H1 (cell line): ENCODE measurements around the gene EYA4. TPM values are rescaled to one million over a fixed set of nuclear protein-coding genes. Genes with fewer than 3 reads are reported as not detected.

Experiments
- CTCF ChIA-PET: fragments of 300-600 bp; sonication (Branson Sonifier 250); formaldehyde crosslinking; loops from one replicate; lab custom pipeline; 2021; ENCODE audit not compliant: partially characterized antibody; lab: Charles Lee
- POLR2A ChIA-PET: fragments of 300-600 bp; sonication (Branson Sonifier 250); formaldehyde crosslinking; loops from one replicate; lab custom pipeline; 2021; ENCODE audit warnings: inconsistent platforms; ENCODE audit not compliant: partially characterized antibody; lab: Charles Lee
- DNase-seq, 2 experiments: peaks; one replicate each; pipeline versions ENCODE4 v3.0.0 to v3.0.0-alpha.2; 2010 to 2022; ENCODE audit warnings: low spot score in 2 of 2, low read depth in 1 of 2, mixed read lengths in 1 of 2
- FAIRE-seq: peaks from 2 replicates; lab custom pipeline; 2011; peaks lifted over from hg19 to GRCh38; lab: Jason Lieb, UNC
- H2AFZ ChIP-seq: 2 replicates; pipeline ENCODE4 v1.8.1; 2012; ENCODE audit warnings: low read length, inconsistent platforms
- H2AK5ac ChIP-seq: 2 replicates; pipeline ENCODE4 v1.6.1; 2013; ENCODE audit warnings: low read depth, low read length
- H2BK120ac ChIP-seq: replicated peaks from 2 replicates; pipeline ENCODE3; 2013; ENCODE audit warnings: low read depth, low read length, inconsistent platforms
- H2BK12ac ChIP-seq: 2 replicates; pipeline ENCODE4 v1.6.1; 2013; ENCODE audit warnings: low read depth, low read length
- H2BK15ac ChIP-seq: 2 replicates; pipeline ENCODE4 v1.6.1; 2013; ENCODE audit warnings: low read length
- H2BK20ac ChIP-seq: 2 replicates; pipeline ENCODE4 v1.6.1; 2013; ENCODE audit warnings: low read length
- H2BK5ac ChIP-seq: 2 replicates; pipeline ENCODE4 v1.6.1; 2013; ENCODE audit warnings: low read depth, low read length
- H3K14ac ChIP-seq: 2 replicates; pipeline ENCODE4 v1.6.1; 2013; ENCODE audit warnings: inconsistent platforms; ENCODE audit not compliant: insufficient read length
- H3K18ac ChIP-seq: 2 replicates; pipeline ENCODE4 v1.6.1; 2013; ENCODE audit warnings: low read length; ENCODE audit errors: extremely low read depth
- H3K23ac ChIP-seq: 2 replicates; pipeline ENCODE4 v1.6.1; 2013; ENCODE audit warnings: inconsistent platforms; ENCODE audit not compliant: insufficient read length
- H3K23me2 ChIP-seq: 2 replicates; pipeline ENCODE4 v1.6.1; 2013; ENCODE audit warnings: low read depth, low read length
- H3K27ac ChIP-seq: 2 replicates; pipeline ENCODE4 v1.6.1; 2011; ENCODE audit warnings: low read depth, low read length, inconsistent platforms
- H3K27me3 ChIP-seq, 4 experiments: replicated peaks in 1 of 4; 1 replicate in 1 of 4; 2 replicates in 3 of 4; pipeline versions ENCODE4 v1.6.1 to v1.8.1; 2011 to 2013; ENCODE audit warnings: low read length in 3 of 4, mild to moderate bottlenecking in 3 of 4, inconsistent platforms in 2 of 4, mixed read lengths in 2 of 4, moderate library complexity in 1 of 4; ENCODE audit not compliant: control insufficient read depth in 3 of 4, insufficient read depth in 3 of 4; ENCODE audit errors: extremely low read depth in 1 of 4
- H3K36me3 ChIP-seq, 4 experiments: 2 replicates each; pipeline versions ENCODE4 v1.6.1 to v1.8.1; 2011 to 2013; ENCODE audit warnings: mild to moderate bottlenecking in 4 of 4, low read length in 3 of 4, moderate library complexity in 2 of 4, control low read depth in 1 of 4, inconsistent platforms in 1 of 4; ENCODE audit not compliant: insufficient read depth in 4 of 4, control insufficient read depth in 2 of 4
- H3K4ac ChIP-seq: replicated peaks from 2 replicates; pipeline ENCODE3; 2013; ENCODE audit warnings: low read length, low read depth, mixed read lengths, inconsistent platforms; ENCODE audit not compliant: insufficient read length
- H3K4me1 ChIP-seq, 4 experiments: replicated peaks in 1 of 4; 1 replicate in 1 of 4; 2 replicates in 3 of 4; pipeline versions ENCODE4 v1.6.1 to v1.8.1; 2011 to 2013; ENCODE audit warnings: low read length in 3 of 4, inconsistent platforms in 2 of 4, mixed read lengths in 1 of 4; ENCODE audit not compliant: insufficient read depth in 4 of 4, control insufficient read depth in 3 of 4
- H3K4me2 ChIP-seq, 2 experiments: 2 replicates each; pipeline versions ENCODE4 v1.6.1 to v1.8.1; 2011 to 2013; ENCODE audit warnings: low read depth in 2 of 2, low read length in 2 of 2, control low read depth in 1 of 2, inconsistent platforms in 1 of 2, mild to moderate bottlenecking in 1 of 2; ENCODE audit not compliant: insufficient read depth in 1 of 2
- H3K4me3 ChIP-seq, 4 experiments: fragments of 200-600, 300-600 bp in 1 of 4; sonication (generic), shearing (Covaris generic), sonication (Bioruptor Twin) in 1 of 4; 2 replicates each; pipeline versions ENCODE4 v1.5.1 to v1.8.1; 2011 to 2016; ENCODE audit warnings: low read length in 4 of 4, low read depth in 3 of 4, control low read depth in 2 of 4, inconsistent platforms in 2 of 4, mild to moderate bottlenecking in 2 of 4, mixed read lengths in 1 of 4, moderate library complexity in 1 of 4; ENCODE audit not compliant: insufficient read depth in 2 of 4; ENCODE audit errors: extremely low read depth in 1 of 4
- H3K56ac ChIP-seq: replicated peaks from 2 replicates; pipeline ENCODE3; 2013; ENCODE audit warnings: low read depth, mild to moderate bottlenecking, mixed read lengths, low read length, inconsistent platforms; ENCODE audit not compliant: insufficient read length
- H3K79me1 ChIP-seq: 2 replicates; pipeline ENCODE4 v1.6.1; 2013; ENCODE audit warnings: low read depth, low read length, control low read depth
- H3K79me2 ChIP-seq, 2 experiments: 2 replicates each; pipeline versions ENCODE4 v1.6.1 to v1.8.1; 2012 to 2013; ENCODE audit warnings: low read length in 2 of 2, mild to moderate bottlenecking in 2 of 2, inconsistent platforms in 1 of 2; ENCODE audit not compliant: insufficient read depth in 2 of 2, control insufficient read depth in 1 of 2
- H3K9ac ChIP-seq, 4 experiments: replicated peaks in 1 of 4; 1 replicate in 1 of 4; 2 replicates in 3 of 4; pipeline versions ENCODE4 v1.6.1 to v1.8.1; 2011 to 2013; ENCODE audit warnings: low read depth in 3 of 4, low read length in 3 of 4, control low read depth in 2 of 4, mild to moderate bottlenecking in 2 of 4, moderate library complexity in 2 of 4, inconsistent platforms in 1 of 4; ENCODE audit errors: extremely low read depth in 1 of 4
- H3K9me3 ChIP-seq, 2 experiments: 2 replicates each; pipeline versions ENCODE4 v1.6.1 to v1.8.1; 2012 to 2013; ENCODE audit warnings: mild to moderate bottlenecking in 2 of 2, moderate library complexity in 2 of 2, control low read depth in 1 of 2, inconsistent platforms in 1 of 2, low read depth in 1 of 2, low read length in 1 of 2, mixed read lengths in 1 of 2; ENCODE audit not compliant: insufficient read depth in 2 of 2
- H4K20me1 ChIP-seq, 2 experiments: replicated peaks in 1 of 2; 2 replicates each; pipeline versions ENCODE3 to v1.8.1; 2011 to 2013; ENCODE audit warnings: inconsistent platforms in 2 of 2, low read length in 2 of 2, mild to moderate bottlenecking in 1 of 2; ENCODE audit not compliant: insufficient read depth in 2 of 2, control insufficient read depth in 1 of 2
- H4K5ac ChIP-seq: 2 replicates; pipeline ENCODE4 v1.6.1; 2013; ENCODE audit warnings: low read length, low read depth, mixed read lengths, inconsistent platforms; ENCODE audit not compliant: insufficient read length
- H4K8ac ChIP-seq: 2 replicates; pipeline ENCODE4 v1.8.0; 2013; ENCODE audit warnings: mild to moderate bottlenecking, moderate library complexity, low read length, inconsistent platforms; ENCODE audit not compliant: insufficient read depth; ENCODE audit errors: extremely low read depth
- H4K91ac ChIP-seq: replicated peaks from 2 replicates; pipeline ENCODE3; 2013; ENCODE audit warnings: low read length, mixed read lengths, inconsistent platforms; ENCODE audit not compliant: insufficient read length
- CHD1 ChIP-seq: IDR thresholded peaks from 2 replicates; pipeline ENCODE4 v1.6.1; 2012; ENCODE audit warnings: low read depth, low read length, improper control_type of control experiment
- CREB1 ChIP-seq: IDR thresholded peaks from 2 replicates; pipeline ENCODE4 v1.6.1; 2012; ENCODE audit warnings: inconsistent platforms
- GABPA ChIP-seq: IDR thresholded peaks from 2 replicates; pipeline ENCODE4 v1.6.1; 2011; ENCODE audit warnings: mild to moderate bottlenecking, low read length, moderate library complexity, borderline replicate concordance; ENCODE audit not compliant: insufficient read depth
- JUN ChIP-seq: IDR thresholded peaks from 2 replicates; pipeline ENCODE4 v1.6.1; 2011; ENCODE audit warnings: low read depth, mild to moderate bottlenecking, improper control_type of control experiment, low read length
- KDM5A ChIP-seq: fragments of 200-600 bp; IDR thresholded peaks from 2 replicates; pipeline ENCODE4 v1.7.1; 2012; ENCODE audit warnings: mild to moderate bottlenecking, low read length, inconsistent platforms, mixed read lengths
- MAFK ChIP-seq: IDR thresholded peaks from 2 replicates; pipeline ENCODE4 v1.6.1; 2012; ENCODE audit warnings: low read depth, mild to moderate bottlenecking, improper control_type of control experiment, low read length
- NANOG ChIP-seq: IDR thresholded peaks from 2 replicates; pipeline ENCODE4 v1.6.1; 2011; ENCODE audit warnings: low read length, low read depth, mild to moderate bottlenecking, inconsistent platforms; ENCODE audit not compliant: insufficient read depth, poor library complexity, severe bottlenecking
- RAD21 ChIP-seq, 2 experiments: IDR thresholded peaks in 1 of 2; conservative IDR thresholded peaks in 1 of 2; 2 replicates each; pipeline ENCODE4 v1.6.1; 2011; ENCODE audit warnings: low read depth in 2 of 2, low read length in 2 of 2, improper control_type of control experiment in 1 of 2, inconsistent platforms in 1 of 2, mild to moderate bottlenecking in 1 of 2, moderate library complexity in 1 of 2
- SIRT6 ChIP-seq: IDR thresholded peaks from one replicate; pipeline ENCODE4 v1.7.1; 2012; ENCODE audit warnings: low read length, inconsistent platforms
- SP1 ChIP-seq: IDR thresholded peaks from 2 replicates; pipeline ENCODE4 v1.6.1; 2011; ENCODE audit warnings: low read depth, low read length
- TAF7 ChIP-seq: optimal IDR thresholded peaks from 2 replicates; pipeline ENCODE3; 2011; ENCODE audit warnings: low read depth, mild to moderate bottlenecking, inconsistent platforms, low read length, moderate library complexity, borderline replicate concordance
- TCF12 ChIP-seq: IDR thresholded peaks from 2 replicates; pipeline ENCODE4 v1.6.1; 2011; ENCODE audit warnings: low read depth, mild to moderate bottlenecking, low read length
- USF2 ChIP-seq: IDR thresholded peaks from 2 replicates; pipeline ENCODE4 v1.6.1; 2011; ENCODE audit warnings: low read length, improper control_type of control experiment
- WGBS, 2 experiments: shearing (Covaris generic) in 1 of 2; methylation state at CpG; one replicate each; pipeline versions ENCODE4 v1.1.6 to v1.1.7; 2013 to 2015; ENCODE audit warnings: low lambda C conversion rate in 2 of 2, mixed read lengths in 2 of 2, inconsistent platforms in 1 of 2, low coverage in 1 of 2, missing lambda C conversion rate in 1 of 2; ENCODE audit not compliant: insufficient replicate concordance in 2 of 2, insufficient coverage in 1 of 2, insufficient read length in 1 of 2; ENCODE audit errors: extremely low coverage in 1 of 2, missing lambda C conversion rate in 1 of 2; 5-methylcytosine and 5-hydroxymethylcytosine counted together
- polyA plus RNA-seq, 7 experiments: library from polyadenylated mRNA; depleted of rRNA in 3 of 7; stranded (reverse) in 5 of 7; unstranded in 2 of 7; fragments of >200 nt in 5 of 7; fragments of 200-250 nt in 2 of 7; gene quantifications; 1 replicate in 5 of 7; 2 replicates in 1 of 7; 4 replicates in 1 of 7; pipeline versions ENCODE4 v1.2.1 to v1.2.3, GENCODE V29; 2011 to 2013; ENCODE audit warnings: missing spikeins in 2 of 7, mixed read lengths in 2 of 7
- total RNA-seq: library from RNA; stranded (reverse); fragmentation: NEBNext Ultra II Directional; extraction: Animal tissue kit (Norgen Biotek cat#: 25700); gene quantifications from 2 replicates; pipeline ENCODE4 v1.2.1, GENCODE V29; 2021

EYA4 gene
- total and polyA plus RNA-seq, 2 of the 8 experiments (the other 6 are each of a cell fraction or from before 2014, with no cell fraction given) = 0.06 to 0.17 TPM

- Histone ChIP-seq H3K9me3 (no peaks in the 10 kb centered on the region), H3K4ac (no peak overlapping the region), H4K5ac (no peak overlapping the region), H3K9ac (no peak overlapping the region), H2BK120ac (no peak overlapping the region), H3K27ac (no peak overlapping the region), H2AFZ (no peak overlapping the region), H3K36me3 (no peaks in the 10 kb centered on the region), H2AK5ac (no peak overlapping the region), H2BK12ac (no peak overlapping the region), H3K23me2 (no peaks in the 10 kb centered on the region), H2BK15ac (no peak overlapping the region), H3K18ac (no peak overlapping the region), H4K91ac (no peak overlapping the region), H3K56ac (no peak overlapping the region), H3K4me3 (no peak overlapping the region), H3K4me2 (no peak overlapping the region), H3K79me2 (no peaks in the 10 kb centered on the region), H4K20me1 (no peaks in the 10 kb centered on the region), H2BK20ac (no peak overlapping the region), H3K79me1 (no peaks in the 10 kb centered on the region), H3K4me1 (no peaks in the 10 kb centered on the region), H3K27me3 (peaks cover 0 to 1% (median 0%) of the 10 kb centered on the region in 4 experiments; a peak in 1 of 7 replicates), H4K8ac (no peak overlapping the region), H3K23ac (no peak overlapping the region), H3K14ac (no peak overlapping the region), H2BK5ac (no peak overlapping the region)
- CTCF ChIA-PET = interaction anchor here (1.2 to 1.5 kb wide), 2 partner anchors 17 to 665 kb away, joined by 3 to 8 read pairs; no protein-coding TSS in a partner anchor
- WGBS, 2 experiments = 91% methylated on average over 1 of the region's 1 CpG; no CpG with 5 or more reads in 1 of the 2 experiments
- no peak for DNase-seq
- TF ChIP-seq CHD1 = no peak
- no peak for TF ChIP-seq CREB1
- TF ChIP-seq GABPA = no peak
- no peak for TF ChIP-seq USF2
- no peak for TF ChIP-seq SP1
- no peak for TF ChIP-seq TAF7
- no peak for TF ChIP-seq NANOG
- TF ChIP-seq KDM5A = no peak
- no peak for TF ChIP-seq RAD21 (IDR thresholded peaks at IDR 0.05 in 1 of 2, conservative IDR thresholded peaks at IDR 0.05 in 1 of 2; ENCODE audit: low read depth in 2 of 2, low read length in 2 of 2)
- TF ChIP-seq SIRT6 = no peak
- no peak for TF ChIP-seq JUN
- TF ChIP-seq MAFK = no peak
- no peak for TF ChIP-seq TCF12
- FAIRE-seq = no peak
- POLR2A ChIA-PET = no interaction called here
Measured at GRCh38 chr6:133495205-133495903, 254.2 kb downstream of the EYA4 start.
